ENCODE measurements around the gene LRP10. TPM values are rescaled to one million over a fixed set of nuclear protein-coding genes. Genes with fewer than 3 reads are reported as not detected.
A peak's percentile ranks its signal among the peaks of the same experiment; 100 is the strongest.

LRP10 gene
- 100 to 1,000 TPM in 2 of 3 donors, 10 to 100 TPM in 1; 97.8 to 118 (median 102) TPM for total RNA-seq
- total RNA-seq (2013) = 43.9 TPM

DNA sequence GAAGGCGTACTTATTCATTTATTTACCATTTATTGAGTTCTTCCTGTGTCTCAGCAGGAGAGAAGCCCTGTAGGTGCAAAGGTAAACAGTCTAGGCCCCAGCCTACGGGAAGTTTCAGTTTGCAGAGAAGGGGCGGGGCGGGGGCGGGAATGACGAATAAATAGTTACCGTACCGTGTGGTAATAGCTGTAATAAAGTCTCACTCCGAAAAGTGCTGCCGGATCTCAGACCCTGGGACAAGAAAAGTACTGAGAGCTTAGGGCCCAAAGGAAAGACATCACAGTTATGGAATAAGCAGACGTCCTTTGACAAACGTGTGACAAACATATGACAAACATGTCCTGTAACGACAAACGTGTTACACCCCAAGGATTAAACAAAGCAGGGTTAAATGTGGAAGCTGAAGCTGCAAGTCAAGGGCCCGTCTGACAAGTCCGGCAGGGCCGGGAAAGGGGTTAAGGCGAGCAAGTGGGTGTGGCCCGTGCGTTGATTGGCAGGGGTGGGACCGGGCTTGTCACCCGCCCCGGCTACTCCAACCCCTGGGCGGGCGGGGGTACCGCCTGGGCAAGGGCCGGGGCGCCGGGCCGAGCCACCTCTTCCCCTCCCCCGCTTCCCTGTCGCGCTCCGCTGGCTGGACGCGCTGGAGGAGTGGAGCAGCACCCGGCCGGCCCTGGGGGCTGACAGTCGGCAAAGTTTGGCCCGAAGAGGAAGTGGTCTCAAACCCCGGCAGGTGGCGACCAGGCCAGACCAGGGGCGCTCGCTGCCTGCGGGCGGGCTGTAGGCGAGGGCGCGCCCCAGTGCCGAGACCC lies at the start of gene LRP10:
Gene LRP10, plus strand, starts transcription at position 517 of the 809 bp plus-strand sequence. CDS start 564 bp downstream, outside the sequence.
- no peaks in the 10 kb centered on the region for H3K9me3 Mint-ChIP-seq
- DNase-seq (peak; percentile 74 to 85), ATAC-seq (peak; percentile 86 to 93 (median 86))
- no peaks in the 10 kb centered on the region for H3K36me3 Mint-ChIP-seq
- H3K4me1 Mint-ChIP-seq = peaks cover 32 to 37% of the 10 kb centered on the region in 2 donors
- intact Hi-C loops (cut with micrococcal nuclease) = loop anchor here (1.0 to 5.0 kb wide), 6 partner anchors 15 to 309 kb away; partner anchors contain the start of genes DAD1, OXA1L and RBM23
- TF ChIP-seq, protein P1, sequence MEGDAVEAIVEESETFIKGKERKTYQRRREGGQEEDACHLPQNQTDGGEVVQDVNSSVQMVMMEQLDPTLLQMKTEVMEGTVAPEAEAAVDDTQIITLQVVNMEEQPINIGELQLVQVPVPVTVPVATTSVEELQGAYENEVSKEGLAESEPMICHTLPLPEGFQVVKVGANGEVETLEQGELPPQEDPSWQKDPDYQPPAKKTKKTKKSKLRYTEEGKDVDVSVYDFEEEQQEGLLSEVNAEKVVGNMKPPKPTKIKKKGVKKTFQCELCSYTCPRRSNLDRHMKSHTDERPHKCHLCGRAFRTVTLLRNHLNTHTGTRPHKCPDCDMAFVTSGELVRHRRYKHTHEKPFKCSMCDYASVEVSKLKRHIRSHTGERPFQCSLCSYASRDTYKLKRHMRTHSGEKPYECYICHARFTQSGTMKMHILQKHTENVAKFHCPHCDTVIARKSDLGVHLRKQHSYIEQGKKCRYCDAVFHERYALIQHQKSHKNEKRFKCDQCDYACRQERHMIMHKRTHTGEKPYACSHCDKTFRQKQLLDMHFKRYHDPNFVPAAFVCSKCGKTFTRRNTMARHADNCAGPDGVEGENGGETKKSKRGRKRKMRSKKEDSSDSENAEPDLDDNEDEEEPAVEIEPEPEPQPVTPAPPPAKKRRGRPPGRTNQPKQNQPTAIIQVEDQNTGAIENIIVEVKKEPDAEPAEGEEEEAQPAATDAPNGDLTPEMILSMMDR (IDR thresholded peaks at IDR 0.05) = no peak
- Histone ChIP-seq H3K9me3 (ENCODE audit: control insufficient read depth, insufficient read depth, low read length) (no peaks in the 10 kb centered on the region), H3K4me1 (ENCODE audit: control insufficient read depth, insufficient read depth, low read length) (peaks cover 17% of the 10 kb centered on the region), H3K4me3 (ENCODE audit: low read length) (peak within 1 kb of the TSS; percentile 85), H3K27me3 (ENCODE audit: control insufficient read depth, insufficient read depth, low read length) (no peaks in the 10 kb centered on the region), H3K27ac (ENCODE audit: low read length) (peak within 1 kb of the TSS; percentile 93), H3K36me3 (ENCODE audit: control insufficient read depth, insufficient read depth, low read length) (peaks cover 26% of the 10 kb centered on the region)
- WGBS (ENCODE audit: insufficient coverage) = under 1% methylated on average over 50 of the region's 50 CpGs
- peak within 1 kb of the TSS; percentile 95 to 96 for H3K27ac Mint-ChIP-seq
- peak within 1 kb of the TSS; percentile 93 for H3K4me3 Mint-ChIP-seq
- peaks cover 0 to 7% of the 10 kb centered on the region in 2 donors for H3K27me3 Mint-ChIP-seq (ENCODE audit: low read depth in 2 of 2)

DNA sequence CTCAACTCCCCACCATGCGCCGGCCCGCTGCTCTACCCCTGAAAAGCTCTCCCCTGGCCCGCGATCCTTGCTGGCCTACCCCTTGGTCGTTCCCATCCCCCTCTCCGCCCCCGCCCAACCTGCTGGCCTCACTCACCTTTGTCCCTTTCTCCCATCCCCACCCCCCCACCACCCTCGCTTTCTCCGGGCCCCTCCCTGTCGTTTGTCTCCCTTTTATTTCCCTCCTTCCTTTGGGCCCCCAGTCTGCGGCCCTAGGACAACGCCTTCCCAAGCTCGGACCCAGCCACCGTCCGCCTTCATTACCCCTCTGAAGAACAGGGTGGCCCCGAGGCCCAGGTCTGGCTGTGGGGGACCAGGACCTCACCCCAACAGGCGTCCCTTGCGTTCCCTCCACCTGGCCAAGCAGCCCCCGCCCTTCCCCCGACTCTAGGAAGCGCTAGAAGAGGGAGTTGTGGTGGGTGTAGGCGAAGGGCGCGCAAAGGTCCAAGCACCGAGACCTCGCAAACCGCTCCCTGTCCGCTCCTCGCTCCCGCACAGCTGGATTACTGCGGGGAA lies 49.4 kb upstream of the LRP10 start:
- H3K4me1 ChIP-seq (ENCODE audit: control insufficient read depth, insufficient read depth, low read length) = peaks cover 17% of the 10 kb centered on the region
- intact Hi-C loops (cut with micrococcal nuclease) = loop anchor here (2.0 to 5.0 kb wide), 2 partner anchors 79 to 160 kb away; partner anchors contain the start of gene AJUBA
- H3K9me3 Mint-ChIP-seq = no peaks in the 10 kb centered on the region
- WGBS (ENCODE audit: insufficient coverage) = 69% methylated on average over 32 of the region's 32 CpGs
- TF ChIP-seq, protein P1 (IDR thresholded peaks at IDR 0.05) = no peak
- peaks cover 9% of the 10 kb centered on the region for H3K27me3 ChIP-seq (ENCODE audit: control insufficient read depth, insufficient read depth, low read length)
- H3K27ac ChIP-seq (ENCODE audit: low read length) = peak overlapping the region; percentile 32
- H3K27me3 Mint-ChIP-seq (ENCODE audit: low read depth in 2 of 2) = peaks cover 32 to 47% of the 10 kb centered on the region in 2 donors
- no peaks in the 10 kb centered on the region for H3K36me3 Mint-ChIP-seq
- H3K27ac Mint-ChIP-seq = no peak overlapping the region
- H3K36me3 ChIP-seq (ENCODE audit: control insufficient read depth, insufficient read depth, low read length) = no peaks in the 10 kb centered on the region
- H3K4me1 Mint-ChIP-seq = peaks cover 7 to 14% of the 10 kb centered on the region in 2 donors
- peak overlapping the region; percentile 13 for H3K4me3 ChIP-seq (ENCODE audit: low read length)
- no peaks in the 10 kb centered on the region for H3K9me3 ChIP-seq (ENCODE audit: control insufficient read depth, insufficient read depth, low read length)
- peak overlapping the region; percentile 35 for H3K4me3 Mint-ChIP-seq
- DNase-seq = no peak
- no peak for ATAC-seq

- ATAC-seq (peak; percentile 81 to 90 (median 87)), DNase-seq (peak; percentile 52 to 85)
- H3K36me3 ChIP-seq (ENCODE audit: control insufficient read depth, insufficient read depth, low read length) = no peaks in the 10 kb centered on the region
- H3K27me3 Mint-ChIP-seq (ENCODE audit: low read depth in 2 of 2) = peaks cover 32 to 47% of the 10 kb centered on the region in 2 donors
- no peak overlapping the region for H3K27ac Mint-ChIP-seq
- no peaks in the 10 kb centered on the region for H3K36me3 Mint-ChIP-seq
- TF ChIP-seq, protein P1 (IDR thresholded peaks at IDR 0.05) = peak; percentile 72
- under 1% methylated on average over 34 of the region's 34 CpGs for WGBS (ENCODE audit: insufficient coverage)
- H3K27ac ChIP-seq (ENCODE audit: low read length) = peak overlapping the region; percentile 32
- intact Hi-C loops (cut with micrococcal nuclease) = loop anchor here (1.0 to 5.0 kb wide), 3 partner anchors 31 to 160 kb away; partner anchors contain the start of gene AJUBA
- peaks cover 17% of the 10 kb centered on the region for H3K4me1 ChIP-seq (ENCODE audit: control insufficient read depth, insufficient read depth, low read length)
- peak overlapping the region; percentile 21 for H3K4me3 ChIP-seq (ENCODE audit: low read length)
- H3K9me3 ChIP-seq (ENCODE audit: control insufficient read depth, insufficient read depth, low read length) = no peaks in the 10 kb centered on the region
- H3K27me3 ChIP-seq (ENCODE audit: control insufficient read depth, insufficient read depth, low read length) = peaks cover 9% of the 10 kb centered on the region
- H3K4me3 Mint-ChIP-seq = peak overlapping the region; percentile 59
- H3K4me1 Mint-ChIP-seq = peaks cover 7 to 14% of the 10 kb centered on the region in 2 donors
- H3K9me3 Mint-ChIP-seq = no peaks in the 10 kb centered on the region
Observed at GRCh38 chr14:22822571-22823098, 48.9 kb upstream of the LRP10 start.
